Measurements from ENCODE around the gene CMTM3. TPM values are rescaled to one million over a fixed set of nuclear protein-coding genes. Genes with fewer than 3 reads are reported as not detected.
"Not testable (repeated sequence)": the region's sequence is repeated elsewhere in the genome, so short reads cannot be mapped to it uniquely, and the experiment has no call there.

CMTM3 gene
- total RNA-seq, 1 experiment from 2014 or later: 53.9 TPM

- Histone ChIP-seq H3K27ac (no peak overlapping the region), H3K4me3 (no peak overlapping the region), H3K36me3 (no peaks in the 10 kb centered on the region), H3K9me3 (replicated peaks) (no peaks in the 10 kb centered on the region), H3K27me3 (no peaks in the 10 kb centered on the region), H3K4me1 (no peaks in the 10 kb centered on the region)
- no peak for DNase-seq
Observed at GRCh38 chr16:66594739-66595138, 9.8 kb upstream of the CMTM3 start.

GRCh38 chr16:66596559-66596958 is 7.9 kb upstream of the CMTM3 start:
- not testable (repeated sequence) for H3K9me3 ChIP-seq (replicated peaks); H3K36me3 ChIP-seq; H3K4me3 ChIP-seq; H3K27ac ChIP-seq; H3K4me1 ChIP-seq; H3K27me3 ChIP-seq; DNase-seq

- Histone ChIP-seq H3K27me3 (no peaks in the 10 kb centered on the region), H3K4me3 (no peak overlapping the region)
Observed at GRCh38 chr16:66596986-66597848, 7.3 kb upstream of the CMTM3 start.

GRCh38 chr16:66598111-66598510 is 6.4 kb upstream of the CMTM3 start:
- Histone ChIP-seq H3K27ac (no peak overlapping the region), H3K36me3 (no peaks in the 10 kb centered on the region), H3K4me3 (no peak overlapping the region), H3K4me1 (no peaks in the 10 kb centered on the region), H3K27me3 (no peaks in the 10 kb centered on the region), H3K9me3 (replicated peaks) (no peaks in the 10 kb centered on the region)
- DNase-seq: no peak

More at GRCh38 chr16:66596986-66597848, 7.3 kb upstream of the CMTM3 start:
- Histone ChIP-seq H3K4me1 (no peaks in the 10 kb centered on the region), H3K27ac (no peak overlapping the region), H3K9me3 (replicated peaks) (no peaks in the 10 kb centered on the region), H3K36me3 (no peaks in the 10 kb centered on the region)
- no peak for DNase-seq

- no peak for DNase-seq
- H3K27ac ChIP-seq: no peak overlapping the region
Observed at GRCh38 chr16:66599726-66600125, 4.8 kb upstream of the CMTM3 start.

GRCh38 chr16:66600477-66600876 is 4.0 kb upstream of the CMTM3 start:
- no peak for DNase-seq
- Histone ChIP-seq H3K36me3 (no peaks in the 10 kb centered on the region), H3K27me3 (no peaks in the 10 kb centered on the region), H3K9me3 (replicated peaks) (no peaks in the 10 kb centered on the region), H3K27ac (no peak overlapping the region), H3K4me3 (no peak overlapping the region), H3K4me1 (no peaks in the 10 kb centered on the region)

More at GRCh38 chr16:66599726-66600125, 4.8 kb upstream of the CMTM3 start:
- Histone ChIP-seq H3K4me1 (no peaks in the 10 kb centered on the region), H3K36me3 (no peaks in the 10 kb centered on the region), H3K4me3 (no peak overlapping the region), H3K27me3 (no peaks in the 10 kb centered on the region), H3K9me3 (replicated peaks) (no peaks in the 10 kb centered on the region)

- DNase-seq: no peak
- Histone ChIP-seq H3K27ac (no peak overlapping the region), H3K36me3 (no peaks in the 10 kb centered on the region)
Observed at GRCh38 chr16:66601471-66601870, 3.0 kb upstream of the CMTM3 start.

GRCh38 chr16:66603537-66604375 is 748 bp upstream of the CMTM3 start:
- H3K27ac ChIP-seq: peak overlapping the region; percentile 61
- DNase-seq: peak; percentile 83 to 84

More at GRCh38 chr16:66601471-66601870, 3.0 kb upstream of the CMTM3 start:
- Histone ChIP-seq H3K9me3 (replicated peaks) (no peaks in the 10 kb centered on the region), H3K4me3 (no peak overlapping the region), H3K27me3 (no peaks in the 10 kb centered on the region), H3K4me1 (no peaks in the 10 kb centered on the region)

GRCh38 chr16:66605177-66605978 is 874 bp downstream of the CMTM3 start:
- H3K27me3 ChIP-seq: no peaks in the 10 kb centered on the region
- H3K36me3 ChIP-seq: peaks cover 17% of the 10 kb centered on the region
- H3K9me3 ChIP-seq (replicated peaks): no peaks in the 10 kb centered on the region
- peak; percentile 53 to 58 for DNase-seq
- peak overlapping the region; percentile 59 for H3K27ac ChIP-seq
- H3K4me1 ChIP-seq: peaks cover 7% of the 10 kb centered on the region; the same call in 1 of the 2 replicates
- peak overlapping the region; percentile 92 for H3K4me3 ChIP-seq

More at GRCh38 chr16:66603537-66604375, 748 bp upstream of the CMTM3 start:
- H3K27me3 ChIP-seq: no peaks in the 10 kb centered on the region
- H3K36me3 ChIP-seq: 0 out of 2 replicates have a peak, but pooled peaks cover 2% of the 10 kb centered on the region
- H3K9me3 ChIP-seq (replicated peaks): no peaks in the 10 kb centered on the region
- H3K4me1 ChIP-seq: peaks cover 5% of the 10 kb centered on the region; the same call in 1 of the 2 replicates
- peak overlapping the region; percentile 92 for H3K4me3 ChIP-seq

- Histone ChIP-seq H3K4me1 (peaks cover 7% of the 10 kb centered on the region; the same call in 1 of the 2 replicates), H3K27me3 (no peaks in the 10 kb centered on the region), H3K9me3 (replicated peaks) (no peaks in the 10 kb centered on the region), H3K36me3 (peaks cover 24% of the 10 kb centered on the region), H3K27ac (no peak overlapping the region), H3K4me3 (peak overlapping the region; percentile 92)
- DNase-seq: no peak
Observed at GRCh38 chr16:66605979-66606751, 1.7 kb downstream of the CMTM3 start.

GRCh38 chr16:66608241-66609138 is 4.0 kb downstream of the CMTM3 start:
- peaks cover 45% of the 10 kb centered on the region for H3K36me3 ChIP-seq
- no peak overlapping the region for H3K4me3 ChIP-seq
- DNase-seq: peak; percentile 92 to 94
- no peaks in the 10 kb centered on the region for H3K9me3 ChIP-seq (replicated peaks)
- H3K27me3 ChIP-seq: no peaks in the 10 kb centered on the region
- H3K27ac ChIP-seq: peak overlapping the region; percentile 29; the same call in 1 of the 2 replicates
- H3K4me1 ChIP-seq: peaks cover 7% of the 10 kb centered on the region; the same call in 1 of the 2 replicates

- Histone ChIP-seq H3K27me3 (no peaks in the 10 kb centered on the region), H3K9me3 (replicated peaks) (no peaks in the 10 kb centered on the region), H3K36me3 (peaks cover 47% of the 10 kb centered on the region), H3K4me1 (peaks cover 7% of the 10 kb centered on the region; the same call in 1 of the 2 replicates), H3K27ac (peak overlapping the region; percentile 29; the same call in 1 of the 2 replicates), H3K4me3 (no peak overlapping the region)
- DNase-seq: no peak
Observed at GRCh38 chr16:66609139-66609510, 4.6 kb downstream of the CMTM3 start.
